Mesendoderm (in vitro differentiated cells): ENCODE measurements around the gene ESPL1.
A peak's percentile ranks its signal among the peaks of the same experiment; 100 is the strongest.
"Not testable (repeated sequence)": the region's sequence is repeated elsewhere in the genome, so short reads cannot be mapped to it uniquely, and the experiment has no call there.

Experiments
- DNase-seq: peaks from one replicate; pipeline ENCODE4 v3.0.0; 2013
- H2AK5ac ChIP-seq: 2 replicates; pipeline ENCODE4 v1.6.1; 2013; ENCODE audit warnings: low read length, inconsistent platforms
- H2BK120ac ChIP-seq: 2 replicates; pipeline ENCODE4 v1.6.1; 2013; ENCODE audit warnings: low read depth, mild to moderate bottlenecking, low read length, moderate library complexity, mixed read lengths
- H2BK15ac ChIP-seq: replicated peaks from 2 replicates; pipeline ENCODE4 v1.6.1; 2013; ENCODE audit warnings: low read depth, mild to moderate bottlenecking, moderate library complexity
- H2BK5ac ChIP-seq: 2 replicates; pipeline ENCODE4 v1.6.1; 2013; ENCODE audit warnings: low read length, inconsistent platforms
- H3K18ac ChIP-seq: 2 replicates; pipeline ENCODE4 v1.6.1; 2013; ENCODE audit warnings: mild to moderate bottlenecking, low read length, mixed read lengths
- H3K23ac ChIP-seq: one replicate; pipeline ENCODE4 v1.6.1; 2013; ENCODE audit warnings: low read length
- H3K27ac ChIP-seq: 2 replicates; pipeline ENCODE4 v1.5.1; 2013; ENCODE audit warnings: low read depth, mild to moderate bottlenecking, inconsistent platforms, low read length, moderate library complexity
- H3K27me3 ChIP-seq: 2 replicates; pipeline ENCODE4 v1.6.1; 2013; ENCODE audit warnings: low read length, control low read depth, mild to moderate bottlenecking, inconsistent platforms; ENCODE audit not compliant: insufficient read depth, poor library complexity
- H3K36me3 ChIP-seq: 2 replicates; pipeline ENCODE4 v1.6.1; 2013; ENCODE audit warnings: low read length, inconsistent platforms; ENCODE audit not compliant: control insufficient read depth, insufficient read depth
- H3K4ac ChIP-seq: one replicate; pipeline ENCODE4 v1.6.1; 2013; ENCODE audit warnings: low read depth, mild to moderate bottlenecking, low read length, moderate library complexity
- H3K4me1 ChIP-seq: 2 replicates; pipeline ENCODE4 v1.6.1; 2013; ENCODE audit warnings: low read depth, low read length, inconsistent platforms; ENCODE audit not compliant: control insufficient read depth
- H3K4me2 ChIP-seq: 2 replicates; pipeline ENCODE4 v1.6.1; 2013; ENCODE audit warnings: low read length
- H3K4me3 ChIP-seq: 2 replicates; pipeline ENCODE4 v1.5.1; 2013; ENCODE audit warnings: mild to moderate bottlenecking, low read length
- H3K56ac ChIP-seq: one replicate; pipeline ENCODE4 v1.6.1; 2013; ENCODE audit warnings: low read length
- H3K79me1 ChIP-seq: 2 replicates; pipeline ENCODE4 v1.6.1; 2013; ENCODE audit warnings: low read length, inconsistent platforms
- H3K79me2 ChIP-seq: 2 replicates; pipeline ENCODE4 v1.6.1; 2013; ENCODE audit warnings: mild to moderate bottlenecking, low read length; ENCODE audit not compliant: control insufficient read depth, insufficient read depth
- H3K9ac ChIP-seq: 2 replicates; pipeline ENCODE4 v1.6.1; 2013; ENCODE audit warnings: low read length, inconsistent platforms
- H4K5ac ChIP-seq: one replicate; pipeline ENCODE4 v1.6.1; 2013; ENCODE audit warnings: low read length
- H4K8ac ChIP-seq: one replicate; pipeline ENCODE4 v1.6.1; 2013; ENCODE audit warnings: low read depth, mild to moderate bottlenecking, control low read depth, low read length, moderate library complexity
- WGBS: extraction: QIAGEN DNeasy Blood & Tissue Kit; methylation state at CpG from one replicate; pipeline ENCODE4 v1.1.7; 2013; ENCODE audit warnings: low lambda C conversion rate, missing lambda C conversion rate; ENCODE audit not compliant: insufficient coverage; ENCODE audit errors: extremely low coverage; 5-methylcytosine and 5-hydroxymethylcytosine counted together

Gene ESPL1

GRCh38 chr12:53297106-53297505 lies 29.0 kb downstream of the ESPL1 start:
- H3K4me2 ChIP-seq, H3K27me3 ChIP-seq, H3K36me3 ChIP-seq, DNase-seq, H3K4me3 ChIP-seq, H3K18ac ChIP-seq, H3K23ac ChIP-seq, H4K5ac ChIP-seq, H2AK5ac ChIP-seq, H3K56ac ChIP-seq, H3K4ac ChIP-seq, H3K4me1 ChIP-seq, H4K8ac ChIP-seq, H2BK15ac ChIP-seq, H3K9ac ChIP-seq, H3K27ac ChIP-seq, H2BK5ac ChIP-seq, H2BK120ac ChIP-seq: not testable (repeated sequence)
- Histone ChIP-seq H3K79me2 (peaks cover 22% of the 10 kb centered on the region), H3K79me1 (peaks cover 16% of the 10 kb centered on the region)
- WGBS: no CpG with 5 or more reads among the region's 10 CpGs

GRCh38 chr12:53298164-53298563 lies 30.1 kb downstream of the ESPL1 start:
- no CpG with 5 or more reads among the region's 5 CpGs for WGBS
- H3K9ac ChIP-seq: no peak overlapping the region
- peaks cover 19% of the 10 kb centered on the region for H3K79me1 ChIP-seq
- H3K4me3 ChIP-seq: no peak overlapping the region
- H3K4me2 ChIP-seq: no peak overlapping the region
- no peak overlapping the region for H2BK5ac ChIP-seq
- H2BK15ac ChIP-seq: no peak overlapping the region
- no peak overlapping the region for H4K8ac ChIP-seq
- H3K4me1 ChIP-seq: peaks cover 7% of the 10 kb centered on the region
- no peak overlapping the region for H2AK5ac ChIP-seq
- H2BK120ac ChIP-seq: no peak overlapping the region
- no peak overlapping the region for H3K27ac ChIP-seq
- H3K18ac ChIP-seq: no peak overlapping the region
- no peak overlapping the region for H3K23ac ChIP-seq
- peaks cover 23% of the 10 kb centered on the region for H3K79me2 ChIP-seq
- peaks cover 3% of the 10 kb centered on the region for H3K36me3 ChIP-seq
- H3K27me3 ChIP-seq: no peaks in the 10 kb centered on the region
- H4K5ac ChIP-seq: no peak overlapping the region
- H3K4ac ChIP-seq: no peak overlapping the region
- DNase-seq: no peak
- no peak overlapping the region for H3K56ac ChIP-seq

- Histone ChIP-seq H3K79me2 (peaks cover 23% of the 10 kb centered on the region), H3K36me3 (peaks cover 2% of the 10 kb centered on the region), H3K27ac (no peak overlapping the region), H4K5ac (no peak overlapping the region), H2BK120ac (no peak overlapping the region), H3K4ac (no peak overlapping the region), H3K23ac (no peak overlapping the region), H3K4me2 (no peak overlapping the region), H3K18ac (no peak overlapping the region), H2AK5ac (no peak overlapping the region), H3K4me1 (peaks cover 7% of the 10 kb centered on the region), H3K9ac (no peak overlapping the region), H3K56ac (no peak overlapping the region), H3K79me1 (peaks cover 19% of the 10 kb centered on the region), H3K4me3 (no peak overlapping the region), H2BK5ac (no peak overlapping the region), H3K27me3 (no peaks in the 10 kb centered on the region), H4K8ac (no peak overlapping the region), H2BK15ac (no peak overlapping the region)
- DNase-seq: peak; percentile 90
- no CpG with 5 or more reads among the region's 5 CpGs for WGBS
Observed at GRCh38 chr12:53299101-53299453, 31.0 kb downstream of the ESPL1 start.

GRCh38 chr12:53299454-53300180 lies 31.5 kb downstream of the ESPL1 start, which contains the start of gene MYG1:
TSS of gene MYG1 (plus strand) at chr12:53299695. CDS start at chr12:53299738, 43 bp downstream.
- H3K9ac ChIP-seq: peak within 1 kb of the TSS; percentile 97
- H3K36me3 ChIP-seq: peaks cover 2% of the 10 kb centered on the region
- no peak within 1 kb of the TSS for H3K4ac ChIP-seq
- no CpG with 5 or more reads among the region's 51 CpGs for WGBS
- H4K8ac ChIP-seq: no peak within 1 kb of the TSS
- H3K79me2 ChIP-seq: peaks cover 23% of the 10 kb centered on the region
- peak within 1 kb of the TSS; percentile 99 for H3K56ac ChIP-seq
- no peak within 1 kb of the TSS for H2BK120ac ChIP-seq
- no peaks in the 10 kb centered on the region for H3K27me3 ChIP-seq
- H3K27ac ChIP-seq: peak within 1 kb of the TSS; percentile 18
- no peak within 1 kb of the TSS for H4K5ac ChIP-seq
- peak within 1 kb of the TSS; percentile 25 for H2BK5ac ChIP-seq
- H3K4me3 ChIP-seq: peak within 1 kb of the TSS; percentile 96
- H3K23ac ChIP-seq: peak within 1 kb of the TSS; percentile 85
- peak; percentile 97 for DNase-seq
- H3K79me1 ChIP-seq: peaks cover 19% of the 10 kb centered on the region
- peak within 1 kb of the TSS; percentile 59 for H2AK5ac ChIP-seq
- peaks cover 7% of the 10 kb centered on the region for H3K4me1 ChIP-seq
- H3K4me2 ChIP-seq: peak within 1 kb of the TSS; percentile 99
- H3K18ac ChIP-seq: no peak within 1 kb of the TSS
- no peak within 1 kb of the TSS for H2BK15ac ChIP-seq

GRCh38 chr12:53300187-53300586 lies 32.1 kb downstream of the ESPL1 start:
- H4K8ac ChIP-seq: no peak overlapping the region
- no peak overlapping the region for H2BK120ac ChIP-seq
- peak overlapping the region; percentile 97 for H3K9ac ChIP-seq
- no peak overlapping the region for H3K23ac ChIP-seq
- peak overlapping the region; percentile 99 for H3K4me2 ChIP-seq
- H3K27ac ChIP-seq: no peak overlapping the region
- peaks cover 7% of the 10 kb centered on the region for H3K4me1 ChIP-seq
- no peaks in the 10 kb centered on the region for H3K27me3 ChIP-seq
- H4K5ac ChIP-seq: no peak overlapping the region
- peak overlapping the region; percentile 99 for H3K56ac ChIP-seq
- peak overlapping the region; percentile 59 for H2AK5ac ChIP-seq
- no peak overlapping the region for H2BK15ac ChIP-seq
- no peak overlapping the region for H3K4ac ChIP-seq
- no CpG with 5 or more reads among the region's 12 CpGs for WGBS
- H3K79me1 ChIP-seq: peaks cover 19% of the 10 kb centered on the region
- peak; percentile 25 for DNase-seq
- peaks cover 3% of the 10 kb centered on the region for H3K36me3 ChIP-seq
- no peak overlapping the region for H3K18ac ChIP-seq
- H3K79me2 ChIP-seq: peaks cover 23% of the 10 kb centered on the region
- H2BK5ac ChIP-seq: peak overlapping the region; percentile 25
- H3K4me3 ChIP-seq: peak overlapping the region; percentile 96

GRCh38 chr12:53302903-53303302 lies 34.8 kb downstream of the ESPL1 start:
- WGBS: no CpG with 5 or more reads among the region's 5 CpGs
- Histone ChIP-seq H3K56ac (no peak overlapping the region), H3K4me1 (peaks cover 4% of the 10 kb centered on the region), H3K27me3 (no peaks in the 10 kb centered on the region), H2BK120ac (no peak overlapping the region), H3K23ac (no peak overlapping the region), H3K4ac (no peak overlapping the region), H2BK15ac (no peak overlapping the region), H3K9ac (no peak overlapping the region), H3K36me3 (peaks cover 7% of the 10 kb centered on the region), H4K5ac (no peak overlapping the region), H2AK5ac (no peak overlapping the region), H4K8ac (no peak overlapping the region), H3K4me3 (no peak overlapping the region), H2BK5ac (no peak overlapping the region), H3K79me1 (peaks cover 16% of the 10 kb centered on the region), H3K79me2 (peaks cover 10% of the 10 kb centered on the region), H3K4me2 (no peak overlapping the region), H3K18ac (no peak overlapping the region), H3K27ac (no peak overlapping the region)
- no peak for DNase-seq
